H9 (cell line): ENCODE data around the gene WWC2. TPM values are rescaled to one million over a fixed set of nuclear protein-coding genes. Genes with fewer than 3 reads are reported as not detected.

Experiments used
- DNase-seq: peaks from one replicate; pipeline ENCODE4 v3.0.0-alpha.2; 2017
- H2AFZ ChIP-seq: one replicate; pipeline ENCODE4 v1.6.1; 2013; ENCODE audit warnings: mild to moderate bottlenecking, low read length, control low read depth, moderate library complexity
- H2AK5ac ChIP-seq: 2 replicates; pipeline ENCODE4 v1.6.1; 2013; ENCODE audit warnings: low read length, control low read depth, mixed read lengths; ENCODE audit not compliant: insufficient read length
- H2BK120ac ChIP-seq: one replicate; pipeline ENCODE4 v1.6.1; 2013; ENCODE audit warnings: low read depth, mild to moderate bottlenecking, low read length, control low read depth, inconsistent platforms; ENCODE audit not compliant: poor library complexity, severe bottlenecking
- H2BK12ac ChIP-seq: 2 replicates; pipeline ENCODE4 v1.6.1; 2013; ENCODE audit warnings: low read length, control low read depth, mixed read lengths, low read depth; ENCODE audit not compliant: insufficient read length
- H2BK15ac ChIP-seq: 2 replicates; pipeline ENCODE4 v1.6.1; 2013; ENCODE audit warnings: low read depth, low read length, control low read depth
- H2BK20ac ChIP-seq: one replicate; pipeline ENCODE4 v1.6.1; 2013; ENCODE audit warnings: low read depth, mild to moderate bottlenecking, low read length, control low read depth, inconsistent platforms; ENCODE audit not compliant: poor library complexity, severe bottlenecking
- H2BK5ac ChIP-seq: 2 replicates; pipeline ENCODE4 v1.6.1; 2013; ENCODE audit warnings: low read length, control low read depth, mixed read lengths; ENCODE audit not compliant: insufficient read length
- H3K14ac ChIP-seq: 2 replicates; pipeline ENCODE4 v1.6.1; 2013; ENCODE audit warnings: low read length, control low read depth; ENCODE audit not compliant: insufficient read depth
- H3K18ac ChIP-seq: 2 replicates; pipeline ENCODE4 v1.6.1; 2013; ENCODE audit warnings: low read depth, mild to moderate bottlenecking, mixed read lengths, low read length, control low read depth; ENCODE audit not compliant: insufficient read length
- H3K23ac ChIP-seq: 2 replicates; pipeline ENCODE4 v1.6.1; 2013; ENCODE audit warnings: low read length, control low read depth, mixed read lengths, low read depth; ENCODE audit not compliant: insufficient read length
- H3K23me2 ChIP-seq: 2 replicates; pipeline ENCODE4 v1.6.1; 2013; ENCODE audit warnings: low read depth, mild to moderate bottlenecking, mixed read lengths, low read length, control low read depth; ENCODE audit not compliant: insufficient read length, poor library complexity, severe bottlenecking
- H3K27ac ChIP-seq: 2 replicates; pipeline ENCODE4 v1.5.1; 2013; ENCODE audit warnings: low read length, control low read depth, mixed read lengths, low read depth; ENCODE audit not compliant: insufficient read length
- H3K27me3 ChIP-seq: 2 replicates; pipeline ENCODE4 v1.6.1; 2013; ENCODE audit warnings: low read length, control low read depth, inconsistent platforms; ENCODE audit not compliant: insufficient read depth
- H3K4ac ChIP-seq: 2 replicates; pipeline ENCODE4 v1.6.1; 2013; ENCODE audit warnings: low read depth, mild to moderate bottlenecking, control low read depth, inconsistent platforms, low read length, moderate library complexity
- H3K4me1 ChIP-seq: 2 replicates; pipeline ENCODE4 v1.6.1; 2013; ENCODE audit warnings: low read length, control low read depth, inconsistent platforms; ENCODE audit not compliant: insufficient read depth
- H3K4me2 ChIP-seq: 2 replicates; pipeline ENCODE4 v1.6.1; 2013; ENCODE audit warnings: low read length, control low read depth, mixed read lengths; ENCODE audit not compliant: insufficient read length, insufficient read depth
- H3K56ac ChIP-seq: 2 replicates; pipeline ENCODE4 v1.6.1; 2013; ENCODE audit warnings: low read depth, mild to moderate bottlenecking, mixed read lengths, low read length, control low read depth; ENCODE audit not compliant: insufficient read length
- H3K79me1 ChIP-seq: 2 replicates; pipeline ENCODE4 v1.6.1; 2013; ENCODE audit warnings: low read depth, mild to moderate bottlenecking, moderate library complexity, low read length, control low read depth, inconsistent platforms; ENCODE audit not compliant: insufficient read depth, poor library complexity, severe bottlenecking
- H3K79me2 ChIP-seq: 2 replicates; pipeline ENCODE4 v1.6.1; 2013; ENCODE audit warnings: low read length, control low read depth, inconsistent platforms; ENCODE audit not compliant: insufficient read depth
- H3K9ac ChIP-seq: 2 replicates; pipeline ENCODE4 v1.6.1; 2013; ENCODE audit warnings: low read length, control low read depth, mixed read lengths; ENCODE audit not compliant: insufficient read length; ENCODE audit errors: extremely low read depth
- H3K9me3 ChIP-seq: one replicate; pipeline ENCODE4 v1.6.1; 2013; ENCODE audit warnings: low read depth, low read length, inconsistent platforms; ENCODE audit not compliant: control insufficient read depth
- H3T11ph ChIP-seq: one replicate; pipeline ENCODE4 v1.6.1; 2013; ENCODE audit warnings: mild to moderate bottlenecking, low read length, control low read depth, inconsistent platforms
- H4K20me1 ChIP-seq: one replicate; pipeline ENCODE4 v1.6.1; 2013; ENCODE audit not compliant: control insufficient read depth, insufficient read length, insufficient read depth
- H4K5ac ChIP-seq: 2 replicates; pipeline ENCODE4 v1.6.1; 2013; ENCODE audit warnings: low read depth, mild to moderate bottlenecking, mixed read lengths, low read length, control low read depth; ENCODE audit not compliant: insufficient read length
- H4K8ac ChIP-seq: replicated peaks from 2 replicates; pipeline ENCODE4 v1.6.1; 2013; ENCODE audit warnings: low read length, control low read depth, mixed read lengths, low read depth; ENCODE audit not compliant: insufficient read length
- H4K91ac ChIP-seq: 2 replicates; pipeline ENCODE4 v1.6.1; 2013; ENCODE audit warnings: low read depth, mild to moderate bottlenecking, moderate library complexity, mixed read lengths, low read length, control low read depth; ENCODE audit not compliant: insufficient read length
- H3K27ac Mint-ChIP-seq, 3 experiments: 2 replicates in 2 of 3; 3 replicates in 1 of 3; pipeline ENCODE4 v1.8.0; 2020 to 2021; ENCODE audit warnings: mixed read lengths in 3 of 3, mild to moderate bottlenecking in 1 of 3, moderate library complexity in 1 of 3
- H3K27me3 Mint-ChIP-seq: 2 replicates; pipeline ENCODE4 v1.8.0; 2021; ENCODE audit warnings: low read depth, mild to moderate bottlenecking, moderate library complexity, mixed read lengths
- H3K36me3 Mint-ChIP-seq, 3 experiments: 2 replicates in 2 of 3; 3 replicates in 1 of 3; pipeline ENCODE4 v1.8.0; 2020 to 2021; ENCODE audit warnings: low read depth in 3 of 3, mixed read lengths in 3 of 3; ENCODE audit not compliant: insufficient read depth in 1 of 3
- H3K4me1 Mint-ChIP-seq, 2 experiments: 2 replicates each; pipeline ENCODE4 v1.8.0; 2020; ENCODE audit warnings: mixed read lengths in 2 of 2
- H3K4me3 Mint-ChIP-seq, 2 experiments: 2 replicates in 1 of 2; 3 replicates in 1 of 2; pipeline ENCODE4 v1.8.0; 2020 to 2021; ENCODE audit warnings: mild to moderate bottlenecking in 2 of 2, mixed read lengths in 2 of 2, moderate library complexity in 1 of 2
- H3K9me3 Mint-ChIP-seq, 2 experiments: 2 replicates in 1 of 2; 3 replicates in 1 of 2; pipeline ENCODE4 v1.8.0; 2020; ENCODE audit warnings: mild to moderate bottlenecking in 2 of 2, mixed read lengths in 2 of 2, moderate library complexity in 1 of 2
- CTCF ChIP-seq: fragments of 200-600 bp; sonication (generic); conservative IDR thresholded peaks from 3 replicates; pipeline ENCODE4 v1.8.0; 2021; ENCODE audit warnings: antibody characterized with exemption, mild to moderate bottlenecking
- WGBS: extraction: QIAGEN DNeasy Blood & Tissue Kit; methylation state at CpG from one replicate; pipeline ENCODE4 v1.1.7; 2013; ENCODE audit warnings: missing lambda C conversion rate, low lambda C conversion rate, mixed read lengths; ENCODE audit not compliant: insufficient read length; ENCODE audit errors: extremely low coverage; 5-methylcytosine and 5-hydroxymethylcytosine counted together
- total RNA-seq: library from RNA; stranded (reverse); gene quantifications from 2 replicates; pipeline ENCODE4 v1.2.1, GENCODE V29; 2021

Gene WWC2
- total RNA-seq, 1 experiment from 2014 or later = 106 TPM

DNA sequence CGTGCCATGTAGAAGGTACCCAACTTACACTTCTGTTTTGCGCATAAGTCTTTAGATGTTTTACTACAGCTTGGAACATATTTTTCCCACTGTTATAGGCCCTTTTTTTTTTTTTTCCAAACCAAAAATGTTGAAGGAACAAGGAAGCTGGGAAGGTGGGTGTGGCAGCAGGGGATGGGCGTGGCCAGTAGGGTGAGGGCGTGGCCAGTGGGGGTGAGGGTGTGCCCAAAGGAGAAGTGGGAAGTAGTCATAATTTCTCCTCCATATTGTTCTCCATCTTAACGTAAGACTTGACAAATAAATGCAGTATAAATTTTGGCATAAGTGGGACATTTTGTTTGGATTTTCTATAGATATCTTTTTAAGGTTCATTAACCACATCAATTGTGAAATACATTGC, 190.6 kb downstream of the WWC2 start:
- Mint-ChIP-seq H3K9me3 (no peaks in the 10 kb centered on the region), H3K4me1 (peaks cover 3 to 5% of the 10 kb centered on the region in 2 experiments; a peak in 3 of 4 replicates), H3K27me3 (no peaks in the 10 kb centered on the region), H3K27ac (no peak overlapping the region), H3K4me3 (no peak overlapping the region), H3K36me3 (peaks cover 46 to 78% (median 78%) of the 10 kb centered on the region in 3 experiments)
- Histone ChIP-seq H3K27me3 (no peaks in the 10 kb centered on the region), H2AK5ac (no peak overlapping the region), H4K8ac (no peak overlapping the region), H3K23me2 (no peaks in the 10 kb centered on the region), H2BK12ac (no peak overlapping the region), H3K79me1 (no peaks in the 10 kb centered on the region), H4K91ac (no peak overlapping the region), H3T11ph (no peak overlapping the region), H4K5ac (no peak overlapping the region), H4K20me1 (no peaks in the 10 kb centered on the region), H3K27ac (no peak overlapping the region), H3K14ac (no peak overlapping the region), H2BK120ac (no peak overlapping the region), H2BK15ac (no peak overlapping the region), H3K4me2 (no peak overlapping the region), H3K79me2 (no peaks in the 10 kb centered on the region), H3K4me1 (no peaks in the 10 kb centered on the region), H3K56ac (no peak overlapping the region), H3K9me3 (no peaks in the 10 kb centered on the region), H2BK5ac (no peak overlapping the region), H3K4ac (no peak overlapping the region), H3K18ac (no peak overlapping the region), H3K9ac (no peak overlapping the region), H2BK20ac (no peak overlapping the region), H3K23ac (no peak overlapping the region), H2AFZ (no peak overlapping the region)
- TF ChIP-seq CTCF = no peak
- no peak for DNase-seq
- no CpG with 5 or more reads among the region's 5 CpGs for WGBS
